Thyroid gland (tissue), 4 donors: ENCODE measurements around the gene RTP5.

ENCODE experiments used
- CTCF ChIP-seq, 6 experiments: fragments of 200-600 bp in 3 of 6; fragments of 450-650 bp in 3 of 6; sonication (generic) in 3 of 6; IDR thresholded peaks; one replicate each; pipeline ENCODE4 v1.5.1; 2016 to 2019; ENCODE audit warnings: antibody characterized with exemption in 6 of 6, mild to moderate bottlenecking in 2 of 6, inconsistent platforms in 1 of 6, moderate library complexity in 1 of 6
- POLR2A ChIP-seq, 2 donors: fragments of 450-650 bp; IDR thresholded peaks; one replicate each; pipeline ENCODE4 v1.6.1; 2017; ENCODE audit warnings: antibody characterized with exemption in 2 of 2, mild to moderate bottlenecking in 2 of 2, moderate library complexity in 1 of 2

DNA sequence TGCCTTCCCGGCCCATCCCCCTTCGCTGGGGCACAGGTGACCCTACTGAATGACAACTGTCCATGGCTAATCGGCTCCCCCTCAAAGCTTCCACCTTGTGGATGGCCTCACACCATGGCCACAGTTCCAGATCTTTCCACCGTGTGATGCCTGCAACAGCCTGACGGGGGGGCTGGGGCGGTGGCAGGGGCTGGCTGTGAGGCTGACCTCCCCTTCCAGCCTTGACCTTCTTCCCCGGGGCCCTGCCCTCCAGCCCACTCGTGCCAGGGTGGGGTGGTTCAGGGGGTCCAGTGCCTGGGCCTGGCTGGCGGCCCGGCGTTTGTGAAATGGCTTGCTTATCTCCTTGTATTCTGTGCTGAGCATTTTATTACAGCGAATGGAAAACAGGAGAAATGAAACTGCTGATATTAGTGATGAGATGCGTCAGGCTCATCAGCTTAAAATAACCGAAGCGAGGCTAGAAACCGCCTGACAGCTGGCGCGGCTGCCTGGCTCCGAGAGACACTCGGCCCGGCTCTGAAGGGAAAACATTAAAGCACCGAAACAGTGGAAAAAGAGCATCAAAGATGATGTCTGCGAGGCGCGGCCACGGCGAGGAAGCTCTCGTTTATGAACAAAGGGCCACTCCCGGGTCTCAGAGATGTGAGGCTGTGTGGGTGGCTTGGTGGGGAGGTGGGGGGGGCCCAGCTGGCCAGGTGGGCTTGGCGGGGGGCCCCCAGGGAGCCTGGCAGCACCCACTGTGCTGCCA, 9.9 kb upstream of the RTP5 start:
- TF ChIP-seq POLR2A (IDR thresholded peaks at IDR 0.05) (no peak), CTCF (IDR thresholded peaks at IDR 0.05) (no peak)
